Epithelial cell of prostate (primary cell): ENCODE results near the gene ACAT1.
"Not testable (repeated sequence)": the region's sequence is repeated elsewhere in the genome, so short reads cannot be mapped to it uniquely, and the experiment has no call there.

Source experiments
- DNase-seq: peaks from one replicate; pipeline ENCODE4 v3.0.0-alpha.2; 2011; ENCODE audit warnings: low read depth, low spot score
- H3K27ac ChIP-seq: fragments of 450-650 bp; 2 replicates; pipeline ENCODE4 v1.5.1; 2017; ENCODE audit warnings: mild to moderate bottlenecking

The ACAT1 gene

GRCh38 chr11:108142304-108142703 is 20.9 kb downstream of the ACAT1 start:
- H3K27ac ChIP-seq, result no peak overlapping the region
- DNase-seq, result no peak

DNA sequence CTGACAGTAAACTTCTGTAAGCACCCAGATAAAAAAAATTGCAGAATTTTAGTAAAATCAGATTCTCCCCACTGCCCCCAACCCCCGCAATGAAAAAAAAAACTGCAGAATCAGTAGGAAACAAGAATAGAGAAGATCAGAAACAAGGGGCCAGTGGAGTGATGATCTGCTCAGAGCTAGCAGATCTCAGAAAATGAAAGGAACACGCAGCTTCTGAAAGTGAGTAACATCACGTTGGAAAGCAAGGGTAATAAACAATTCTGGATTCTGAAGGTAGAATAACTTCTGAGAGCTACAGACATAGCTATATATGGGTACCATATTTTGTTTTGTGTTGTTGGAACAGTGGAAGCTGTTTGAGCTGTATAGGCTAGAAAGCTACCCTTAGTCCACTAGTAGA is 23.2 kb downstream of the ACAT1 start:
- DNase-seq, result no peak

DNA sequence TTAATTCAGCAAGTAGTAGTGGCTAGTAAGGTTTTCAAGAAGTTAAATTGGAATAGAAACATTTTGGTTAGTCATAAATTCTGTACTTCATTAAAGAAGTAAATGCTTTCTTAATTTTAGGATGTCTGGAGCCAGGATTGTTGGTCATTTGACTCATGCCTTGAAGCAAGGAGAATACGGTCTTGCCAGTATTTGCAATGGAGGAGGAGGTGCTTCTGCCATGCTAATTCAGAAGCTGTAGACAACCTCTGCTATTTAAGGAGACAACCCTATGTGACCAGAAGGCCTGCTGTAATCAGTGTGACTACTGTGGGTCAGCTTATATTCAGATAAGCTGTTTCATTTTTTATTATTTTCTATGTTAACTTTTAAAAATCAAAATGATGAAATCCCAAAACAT is 25.8 kb downstream of the ACAT1 start:
- H3K27ac ChIP-seq, result no peak overlapping the region
- DNase-seq, result no peak

More for the DNA sequence above, 23.2 kb downstream of the ACAT1 start:
- no peak overlapping the region for H3K27ac ChIP-seq

DNA sequence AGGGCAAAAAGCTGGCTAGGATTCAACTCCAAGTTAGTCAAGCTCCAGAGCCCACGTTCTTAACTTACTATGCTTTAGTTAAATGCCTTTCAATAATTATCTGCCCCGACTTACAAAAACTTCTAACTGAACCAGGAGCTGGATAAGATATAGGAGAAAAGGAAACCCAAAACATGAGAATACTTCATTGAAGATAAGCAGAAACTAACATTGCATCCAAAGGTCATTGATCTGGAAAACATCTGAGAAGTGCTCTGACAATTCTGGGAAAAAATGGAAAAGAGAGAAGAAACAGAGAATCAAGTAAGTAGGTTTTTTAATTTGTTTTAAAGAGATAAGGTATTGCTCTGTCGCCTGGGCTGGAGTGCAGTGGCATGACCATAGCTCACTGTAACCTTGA is 27.2 kb downstream of the ACAT1 start:
- no peak for DNase-seq
- H3K27ac ChIP-seq, result no peak overlapping the region

DNA sequence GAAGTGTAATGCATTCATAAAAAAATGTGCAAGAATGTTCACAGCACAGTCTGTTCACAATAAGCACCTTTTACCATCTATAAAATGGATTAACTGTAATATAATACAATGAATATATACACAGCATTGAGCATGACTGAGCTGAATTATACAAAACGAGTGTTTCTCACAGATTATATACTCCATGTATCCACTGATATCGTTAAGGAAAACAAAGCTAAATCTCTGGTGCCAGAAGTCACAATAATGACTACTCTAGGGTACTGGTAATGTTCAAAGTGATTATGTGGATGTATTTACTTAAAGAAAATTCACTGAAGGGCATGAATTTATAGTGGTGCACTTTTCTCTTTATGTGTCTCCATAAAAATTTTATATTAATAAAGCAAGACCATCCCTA is 33.2 kb downstream of the ACAT1 start:
- H3K27ac ChIP-seq, result no peak overlapping the region

DNA sequence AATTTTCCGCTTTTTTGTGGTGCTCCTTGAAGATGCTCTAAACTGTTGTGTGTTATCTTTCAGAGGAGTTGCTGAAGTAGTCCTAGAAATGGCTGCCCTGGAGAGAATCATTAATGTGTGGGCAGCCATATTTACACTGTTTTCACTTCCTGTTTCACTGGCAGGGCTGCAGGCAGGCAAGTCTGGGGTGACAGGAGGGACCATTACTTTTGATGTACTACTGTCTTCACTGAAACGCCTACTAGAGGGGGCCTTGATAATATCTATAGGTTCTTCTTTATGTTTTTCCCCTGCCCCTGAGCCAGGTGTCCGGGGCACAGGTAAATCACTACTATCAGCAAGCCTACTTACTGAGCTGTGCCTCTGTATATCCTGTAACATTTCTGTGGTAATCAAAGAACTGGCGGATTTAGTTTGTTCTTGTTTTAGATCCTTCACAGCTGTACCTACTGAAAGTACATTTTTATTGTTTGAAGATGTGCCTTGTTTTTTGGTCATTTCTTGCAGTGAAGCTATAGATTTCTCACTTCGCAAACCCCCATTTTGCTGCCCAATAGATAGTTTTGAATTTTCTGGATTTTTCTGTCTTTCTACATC is 39.7 kb downstream of the ACAT1 start:
- no peak for DNase-seq
- H3K27ac ChIP-seq, result no peak overlapping the region

More for the DNA sequence above, 33.2 kb downstream of the ACAT1 start:
- DNase-seq, result no peak

DNA sequence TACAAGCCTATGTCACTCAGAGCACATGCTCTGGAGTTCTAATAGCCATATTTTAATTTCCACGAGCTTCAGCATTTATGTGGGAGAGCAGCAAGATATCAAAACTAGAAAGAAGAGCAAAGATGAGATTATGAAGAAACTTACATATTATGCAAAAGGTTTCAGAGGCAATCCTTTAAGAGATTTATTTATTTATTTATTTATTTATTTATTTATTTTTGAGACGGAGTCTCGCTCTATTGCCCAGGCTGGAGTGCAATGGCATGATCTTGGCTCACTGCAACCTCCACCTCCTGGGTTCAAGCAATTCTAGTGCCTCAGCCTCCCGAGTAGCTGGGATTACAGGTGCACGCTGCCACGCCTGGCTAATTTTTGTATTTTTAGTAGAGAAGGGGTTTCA is 41.5 kb downstream of the ACAT1 start:
- not testable (repeated sequence) for H3K27ac ChIP-seq

GRCh38 chr11:108167624-108168023 is 46.3 kb downstream of the ACAT1 start:
- no peak overlapping the region for H3K27ac ChIP-seq

More for the DNA sequence above, 41.5 kb downstream of the ACAT1 start:
- not testable (repeated sequence) for DNase-seq

DNA sequence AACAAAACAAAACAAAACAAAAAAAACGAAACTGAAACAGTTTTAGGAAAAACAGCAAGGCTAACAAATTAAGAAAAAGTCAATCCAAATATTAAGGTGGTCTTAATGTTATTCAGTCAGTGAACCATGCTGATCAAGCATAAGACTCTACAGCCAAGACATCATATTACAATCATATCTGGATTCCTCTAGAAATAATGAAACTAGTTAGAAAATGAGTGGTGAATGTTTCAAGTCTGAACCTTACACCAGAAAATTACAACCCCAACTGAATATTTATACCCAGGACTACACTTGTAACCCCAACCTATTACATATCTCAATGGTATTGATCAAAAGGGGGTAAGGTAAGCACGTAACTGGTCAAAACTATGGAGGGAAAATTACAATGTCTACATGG is 48.8 kb downstream of the ACAT1 start:
- H3K27ac ChIP-seq, result no peak overlapping the region
- DNase-seq, result no peak

More at GRCh38 chr11:108167624-108168023, 46.3 kb downstream of the ACAT1 start:
- DNase-seq, result no peak

- no peak for DNase-seq
- no peak overlapping the region for H3K27ac ChIP-seq
Observed at GRCh38 chr11:108177570-108177969, 56.2 kb downstream of the ACAT1 start.

GRCh38 chr11:108193725-108194124 is 72.4 kb downstream of the ACAT1 start:
- DNase-seq, result no peak
- H3K27ac ChIP-seq, result no peak overlapping the region

DNA sequence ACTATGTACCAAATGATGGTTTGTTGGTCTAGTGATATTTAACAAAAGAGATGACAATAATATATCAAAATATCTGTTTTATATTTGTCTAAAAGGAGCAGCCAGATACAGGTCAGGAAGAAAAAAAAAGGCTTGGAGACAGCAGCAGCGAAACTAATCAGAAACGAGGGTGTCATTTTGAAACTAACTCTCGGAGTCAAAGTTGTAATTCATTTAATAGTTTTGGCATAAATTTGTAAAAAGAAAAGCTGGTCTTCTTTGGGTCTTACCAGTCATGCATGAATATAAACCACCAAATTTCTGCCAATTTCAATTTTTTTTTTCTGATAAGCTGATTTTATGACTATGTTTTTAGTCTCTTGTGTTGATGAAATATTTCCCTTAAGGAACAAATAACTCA is 75.5 kb downstream of the ACAT1 start:
- H3K27ac ChIP-seq, result no peak overlapping the region
- no peak for DNase-seq
